ENCODE data around the gene SPACDR. TPM values are rescaled to one million over a fixed set of nuclear protein-coding genes. Genes with fewer than 3 reads are reported as not detected.

The SPACDR gene
- total and polyA plus RNA-seq, 9 of the 15 experiments (the other 6 are each of a cell fraction or from before 2014, with no cell fraction given): 0.07 to 0.55 (median 0.14) TPM; not detected in 1

- TF ChIP-seq ZNF175 (CRISPR knock-in tag; IDR thresholded peaks at IDR 0.05; ENCODE audit: low read depth) (no peak), POLR2G (IDR thresholded peaks at IDR 0.05; ENCODE audit: low read depth, low read length) (no peak), ZKSCAN1 (IDR thresholded peaks at IDR 0.05; ENCODE audit: low read depth, low read length) (no peak), RBM22 (IDR thresholded peaks at IDR 0.05; ENCODE audit: low read depth, low read length, poor library complexity, severe bottlenecking) (no peak), CBFA2T2 (conservative IDR thresholded peaks at IDR 0.05) (no peak), HCFC1 (IDR thresholded peaks at IDR 0.05; ENCODE audit: low read depth, low read length) (peak; percentile 39; the same call in 1 of the 2 replicates), POLR2B (IDR thresholded peaks at IDR 0.05; ENCODE audit: low read depth, partially characterized antibody) (no peak), DPF2 (IDR thresholded peaks at IDR 0.05) (peak; percentile 57; the same call in 1 of the 2 replicates), MAFK (IDR thresholded peaks at IDR 0.05; ENCODE audit: low read length) (peak; percentile 38; the same call in 1 of the 2 replicates), EGR1 (conservative IDR thresholded peaks at IDR 0.05) (no peak), TCFL5 (CRISPR knock-in tag; conservative IDR thresholded peaks at IDR 0.05) (no peak), NFXL1 (CRISPR knock-in tag; IDR thresholded peaks at IDR 0.05) (no peak), ATF7 (IDR thresholded peaks at IDR 0.05) (0 out of 2 replicates have a peak, but pooled peaks have one; percentile 15), YY1 (IDR thresholded peaks at IDR 0.05; ENCODE audit: borderline replicate concordance in 1 of 3, control insufficient read depth in 1 of 3, extremely low read depth in 1 of 3, insufficient read depth in 3 of 3, insufficient read length in 1 of 3, insufficient replicate concordance in 2 of 3, low read depth in 1 of 3, low read length in 2 of 3) (no peak), SMARCA4 (IDR thresholded peaks at IDR 0.05) (peak; percentile 33; the same call in 1 of the 2 replicates), REST (IDR thresholded peaks at IDR 0.05; ENCODE audit: borderline replicate concordance) (peak; percentile 65; the same call in 1 of the 2 replicates), REST (CRISPR knock-in tag; IDR thresholded peaks at IDR 0.05; ENCODE audit: low read depth) (no peak)
- TF ChIP-seq, protein P1, sequence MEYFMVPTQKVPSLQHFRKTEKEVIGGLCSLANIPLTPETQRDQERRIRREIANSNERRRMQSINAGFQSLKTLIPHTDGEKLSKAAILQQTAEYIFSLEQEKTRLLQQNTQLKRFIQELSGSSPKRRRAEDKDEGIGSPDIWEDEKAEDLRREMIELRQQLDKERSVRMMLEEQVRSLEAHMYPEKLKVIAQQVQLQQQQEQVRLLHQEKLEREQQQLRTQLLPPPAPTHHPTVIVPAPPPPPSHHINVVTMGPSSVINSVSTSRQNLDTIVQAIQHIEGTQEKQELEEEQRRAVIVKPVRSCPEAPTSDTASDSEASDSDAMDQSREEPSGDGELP (CRISPR knock-in tag; IDR thresholded peaks at IDR 0.05; ENCODE audit: borderline replicate concordance): no peak
- TF ChIP-seq, protein P2, sequence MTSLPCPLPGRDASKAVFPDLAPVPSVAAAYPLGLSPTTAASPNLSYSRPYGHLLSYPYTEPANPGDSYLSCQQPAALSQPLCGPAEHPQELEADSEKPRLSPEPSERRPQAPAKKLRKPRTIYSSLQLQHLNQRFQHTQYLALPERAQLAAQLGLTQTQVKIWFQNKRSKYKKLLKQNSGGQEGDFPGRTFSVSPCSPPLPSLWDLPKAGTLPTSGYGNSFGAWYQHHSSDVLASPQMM (CRISPR knock-in tag; IDR thresholded peaks at IDR 0.05): no peak
These were observed 56.5 kb downstream of the SPACDR start (continued) for GRCh38 chr7:100407285-100408180.

All from K562 (cell line).